Activated T-cell treated with anti-CD3 and anti-CD28 coated beads for 24 hours (primary cell): Measurements from ENCODE around the gene ZBTB42.

Source experiments
- DNase-seq: peaks from one replicate; pipeline ENCODE4 v3.0.0-alpha.2; 2020; ENCODE audit warnings: low read depth

The ZBTB42 gene

GRCh38 chr14:104769324-104770071 lies 31.4 kb upstream of the ZBTB42 start:
- no peak for DNase-seq

- no peak for DNase-seq
These were observed 30.8 kb upstream of the ZBTB42 start for GRCh38 chr14:104770072-104770579.

- DNase-seq: no peak
These were observed 30.0 kb upstream of the ZBTB42 start for GRCh38 chr14:104770851-104771272.

GRCh38 chr14:104771374-104771773 lies 29.5 kb upstream of the ZBTB42 start:
- no peak for DNase-seq

GRCh38 chr14:104771918-104772706 lies 28.8 kb upstream of the ZBTB42 start:
- DNase-seq: no peak

- DNase-seq: no peak
These were observed 28.0 kb upstream of the ZBTB42 start for GRCh38 chr14:104772707-104773504.

- DNase-seq: no peak
These were observed 27.1 kb upstream of the ZBTB42 start for GRCh38 chr14:104773505-104774452.

- DNase-seq: no peak
These were observed 26.3 kb upstream of the ZBTB42 start for GRCh38 chr14:104774453-104775072.

- DNase-seq: no peak
These were observed 25.8 kb upstream of the ZBTB42 start for GRCh38 chr14:104775073-104775489.

GRCh38 chr14:104776481-104776880 lies 24.4 kb upstream of the ZBTB42 start:
- no peak for DNase-seq

- no peak for DNase-seq
These were observed 23.7 kb upstream of the ZBTB42 start for GRCh38 chr14:104776961-104777807.

GRCh38 chr14:104777808-104778249 lies 23.1 kb upstream of the ZBTB42 start:
- DNase-seq: no peak

- DNase-seq: no peak
These were observed 22.1 kb upstream of the ZBTB42 start for GRCh38 chr14:104778694-104779331.

- no peak for DNase-seq
These were observed 21.0 kb upstream of the ZBTB42 start for GRCh38 chr14:104779776-104780512.

- DNase-seq: no peak
These were observed 20.3 kb upstream of the ZBTB42 start for GRCh38 chr14:104780513-104781030.

- DNase-seq: no peak
These were observed 19.4 kb upstream of the ZBTB42 start for GRCh38 chr14:104781271-104782077.

GRCh38 chr14:104782086-104782807 lies 18.7 kb upstream of the ZBTB42 start:
- DNase-seq: no peak
